ENCODE data around the gene CDC42BPG. TPM values are rescaled to one million over a fixed set of nuclear protein-coding genes. Genes with fewer than 3 reads are reported as not detected.

Gene CDC42BPG
- polyA plus RNA-seq, 1 experiment, result 0.02 TPM

DNA sequence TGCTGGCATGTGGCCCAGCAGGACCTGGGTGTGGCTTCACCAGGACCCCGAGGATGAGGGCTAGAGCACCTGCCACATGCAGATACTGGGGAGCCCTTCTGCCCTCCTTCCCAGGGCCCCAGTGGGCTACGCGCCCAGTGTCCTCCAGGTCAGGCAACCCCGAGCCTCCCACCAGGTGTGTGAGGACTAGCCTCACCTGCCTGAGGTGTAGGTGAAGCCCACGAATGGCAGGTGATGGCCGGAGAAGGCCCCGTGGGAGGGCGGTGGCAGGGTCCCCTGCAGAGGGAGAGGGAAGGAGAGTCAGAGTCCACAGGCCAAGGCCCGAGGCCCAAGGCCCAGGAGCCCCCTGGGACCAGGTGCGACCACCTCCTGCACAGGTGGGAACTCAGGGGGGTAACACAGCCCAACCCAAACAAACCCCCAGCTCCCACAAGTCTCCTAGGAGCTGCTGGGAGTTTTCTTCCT is 6.5 kb downstream of the CDC42BPG start:
- H3K4me3 ChIP-seq (ENCODE audit: low read depth, low read length), result no peak overlapping the region
- CTCF ChIA-PET, result interaction anchor here (0.7 to 5.0 kb wide), 3 partner anchors 8 to 164 kb away, joined by 3 to 50 read pairs (median 3); partner anchors contain the start of gene CDC42BPG
- DNase-seq (ENCODE audit: low read depth), result no peak
- H3K27me3 ChIP-seq (ENCODE audit: control insufficient read depth, insufficient read depth, low read length), result no peaks in the 10 kb centered on the region
- H3K36me3 ChIP-seq (ENCODE audit: control insufficient read depth, insufficient read depth, low read length), result no peaks in the 10 kb centered on the region
- TF ChIP-seq, protein P1, sequence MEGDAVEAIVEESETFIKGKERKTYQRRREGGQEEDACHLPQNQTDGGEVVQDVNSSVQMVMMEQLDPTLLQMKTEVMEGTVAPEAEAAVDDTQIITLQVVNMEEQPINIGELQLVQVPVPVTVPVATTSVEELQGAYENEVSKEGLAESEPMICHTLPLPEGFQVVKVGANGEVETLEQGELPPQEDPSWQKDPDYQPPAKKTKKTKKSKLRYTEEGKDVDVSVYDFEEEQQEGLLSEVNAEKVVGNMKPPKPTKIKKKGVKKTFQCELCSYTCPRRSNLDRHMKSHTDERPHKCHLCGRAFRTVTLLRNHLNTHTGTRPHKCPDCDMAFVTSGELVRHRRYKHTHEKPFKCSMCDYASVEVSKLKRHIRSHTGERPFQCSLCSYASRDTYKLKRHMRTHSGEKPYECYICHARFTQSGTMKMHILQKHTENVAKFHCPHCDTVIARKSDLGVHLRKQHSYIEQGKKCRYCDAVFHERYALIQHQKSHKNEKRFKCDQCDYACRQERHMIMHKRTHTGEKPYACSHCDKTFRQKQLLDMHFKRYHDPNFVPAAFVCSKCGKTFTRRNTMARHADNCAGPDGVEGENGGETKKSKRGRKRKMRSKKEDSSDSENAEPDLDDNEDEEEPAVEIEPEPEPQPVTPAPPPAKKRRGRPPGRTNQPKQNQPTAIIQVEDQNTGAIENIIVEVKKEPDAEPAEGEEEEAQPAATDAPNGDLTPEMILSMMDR (IDR thresholded peaks at IDR 0.05; ENCODE audit: insufficient read depth, low read depth, low read length), result no peak
- POLR2A ChIA-PET, result no interaction called here

DNA sequence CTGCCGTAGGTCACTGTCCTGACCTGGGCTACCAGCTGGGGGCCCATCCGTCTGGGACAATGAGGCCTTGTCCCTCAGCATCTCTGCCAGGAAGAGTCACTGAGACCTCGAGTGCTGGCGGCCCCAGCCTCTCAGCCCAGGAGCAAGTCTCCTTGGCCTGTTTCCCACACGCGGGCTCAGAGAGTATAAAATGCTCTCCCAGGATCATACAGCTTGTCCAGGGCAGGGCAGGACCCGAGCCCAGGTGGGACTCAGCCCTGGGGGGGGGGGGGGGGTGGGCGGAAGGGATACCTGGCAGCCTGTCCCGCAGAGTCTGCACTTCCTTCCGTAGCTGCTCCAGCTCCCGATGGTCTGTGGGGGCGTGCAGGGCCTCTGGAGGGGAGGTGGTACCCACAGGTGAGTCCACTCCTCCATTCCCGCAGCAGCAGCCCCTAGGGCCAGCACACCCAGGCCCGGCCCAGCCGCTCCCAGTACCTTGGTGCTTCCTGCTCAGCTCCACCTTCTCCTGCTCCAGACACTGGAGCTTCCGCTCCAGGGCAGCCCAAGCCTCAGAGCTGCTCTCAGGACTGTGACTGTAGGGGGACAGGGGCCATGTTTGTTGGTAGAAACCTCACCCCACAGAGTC is 7.9 kb downstream of the CDC42BPG start:
- ChIA-PET POLR2A (no interaction called here), CTCF (interaction anchor here (0.8 to 5.0 kb wide), 3 partner anchors 9 to 68 kb away, joined by 3 to 50 read pairs (median 10); partner anchors contain the start of gene CDC42BPG)
- no peak for DNase-seq (ENCODE audit: low read depth)
- Histone ChIP-seq H3K27me3 (ENCODE audit: control insufficient read depth, insufficient read depth, low read length) (no peaks in the 10 kb centered on the region), H3K36me3 (ENCODE audit: control insufficient read depth, insufficient read depth, low read length) (no peaks in the 10 kb centered on the region), H3K4me3 (ENCODE audit: low read depth, low read length) (no peak overlapping the region)
- TF ChIP-seq, protein P1 (IDR thresholded peaks at IDR 0.05; ENCODE audit: insufficient read depth, low read depth, low read length), result no peak

DNA sequence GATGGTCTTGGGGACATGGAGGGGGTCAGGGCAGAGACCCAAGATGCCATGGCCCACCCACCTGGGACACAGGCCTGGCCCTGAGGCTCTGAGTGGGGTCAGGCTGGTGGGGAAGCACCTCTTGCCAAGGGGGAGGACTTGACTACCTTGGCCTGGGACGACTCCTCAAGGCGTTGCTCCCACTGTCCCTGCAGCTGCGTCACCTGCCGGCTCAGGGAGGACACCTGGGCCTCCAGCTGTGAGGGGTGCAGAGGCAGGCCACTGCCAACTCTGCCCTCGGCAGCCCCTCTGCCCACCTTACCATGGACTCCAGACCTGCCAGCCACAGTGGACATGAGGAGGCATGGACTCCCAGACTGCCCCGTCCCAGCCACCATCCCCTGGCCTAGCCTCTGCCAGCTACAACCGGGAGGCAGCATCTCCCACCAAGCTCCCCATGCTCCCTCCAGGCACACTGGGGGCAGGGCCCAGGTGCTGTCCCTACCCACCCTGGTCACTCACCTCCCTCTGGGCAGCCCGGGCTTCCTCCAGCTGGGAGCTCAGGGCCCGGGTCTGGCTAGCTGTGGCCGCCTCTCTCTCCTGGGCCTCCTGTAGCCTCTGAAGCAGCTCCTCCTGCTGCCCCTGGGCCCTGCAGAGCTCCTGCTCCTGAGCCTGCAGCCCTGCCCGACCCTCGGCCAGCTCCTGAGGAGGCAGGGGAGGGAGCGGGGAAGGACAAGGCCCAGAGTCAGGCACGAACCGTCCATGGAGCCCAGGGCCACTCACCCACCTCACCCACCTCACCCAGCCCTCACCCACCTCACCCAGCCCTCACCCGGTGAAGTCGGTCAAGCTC is 8.6 kb downstream of the CDC42BPG start:
- POLR2A ChIA-PET, result no interaction called here

DNA sequence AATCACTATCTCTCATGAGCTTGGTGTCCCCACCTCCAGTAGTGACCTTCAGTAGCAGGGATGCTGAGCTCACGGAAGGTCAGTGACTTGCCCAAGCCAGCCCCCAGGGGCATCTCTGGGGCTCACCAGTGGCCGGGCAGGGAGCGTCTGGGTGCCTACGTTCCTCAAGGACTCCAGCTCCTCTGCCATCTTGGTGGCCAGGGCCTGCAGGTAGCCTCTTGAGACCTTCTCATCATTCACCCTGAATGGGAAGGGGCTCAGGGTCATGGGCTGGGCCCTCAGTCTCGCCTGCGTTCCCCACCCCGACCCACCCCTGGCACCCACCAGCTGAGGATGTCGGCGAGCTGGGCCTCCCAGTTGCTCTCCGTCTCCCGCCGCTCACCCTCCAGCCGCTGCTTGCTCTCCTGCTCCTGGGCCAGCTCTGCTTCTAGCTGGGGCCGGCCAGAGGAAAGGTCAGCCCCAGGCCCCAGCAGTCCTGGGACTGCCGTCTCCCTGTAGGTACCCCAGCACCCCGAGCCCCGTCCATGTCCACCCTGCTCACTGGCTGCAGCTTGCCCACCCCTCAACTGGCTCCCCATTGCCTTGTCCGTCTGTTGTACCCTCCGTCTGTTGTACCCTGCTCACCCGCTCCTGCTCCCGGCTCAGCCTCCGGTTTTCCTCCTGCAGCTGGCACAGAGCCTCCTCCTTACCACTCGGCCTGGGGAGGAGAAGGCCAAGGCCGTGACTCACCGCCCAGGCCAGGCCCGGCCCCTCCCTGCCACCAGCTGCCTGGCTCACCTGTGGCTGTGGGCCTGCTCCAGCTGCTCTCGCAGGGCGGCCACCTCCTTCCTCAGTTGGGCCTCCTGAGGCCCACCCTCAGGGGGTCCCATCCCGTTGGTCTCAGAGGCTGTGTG is 9.5 kb downstream of the CDC42BPG start:
- H3K27me3 ChIP-seq (ENCODE audit: control insufficient read depth, insufficient read depth, low read length), result no peaks in the 10 kb centered on the region; the same call in 1 of the 2 replicates
- ChIA-PET POLR2A (no interaction called here), CTCF (interaction anchor here (0.9 to 5.0 kb wide), 5 partner anchors 11 to 282 kb away, joined by 3 to 50 read pairs (median 5); partner anchors contain the start of genes ARL2, CDC42BPG and ZNHIT2)
- H3K4me3 ChIP-seq (ENCODE audit: low read depth, low read length), result no peak overlapping the region
- no peaks in the 10 kb centered on the region for H3K36me3 ChIP-seq (ENCODE audit: control insufficient read depth, insufficient read depth, low read length)
- DNase-seq (ENCODE audit: low read depth), result no peak
- TF ChIP-seq, protein P1 (IDR thresholded peaks at IDR 0.05; ENCODE audit: insufficient read depth, low read depth, low read length), result no peak

More for the DNA sequence above, 8.6 kb downstream of the CDC42BPG start:
- TF ChIP-seq, protein P1 (IDR thresholded peaks at IDR 0.05; ENCODE audit: insufficient read depth, low read depth, low read length), result no peak
- Histone ChIP-seq H3K27me3 (ENCODE audit: control insufficient read depth, insufficient read depth, low read length) (no peaks in the 10 kb centered on the region), H3K4me3 (ENCODE audit: low read depth, low read length) (no peak overlapping the region), H3K36me3 (ENCODE audit: control insufficient read depth, insufficient read depth, low read length) (no peaks in the 10 kb centered on the region)
- CTCF ChIA-PET, result interaction anchor here (0.6 to 5.0 kb wide), 5 partner anchors 10 to 68 kb away, joined by 3 to 50 read pairs (median 3); partner anchors contain the start of gene CDC42BPG
- no peak for DNase-seq (ENCODE audit: low read depth)
